ENCODE data around the gene ADAM19. TPM values are rescaled to one million over a fixed set of nuclear protein-coding genes. Genes with fewer than 3 reads are reported as not detected.

Gene ADAM19
- total RNA-seq, 1 donor from 2014 or later: 14.1 TPM

DNA sequence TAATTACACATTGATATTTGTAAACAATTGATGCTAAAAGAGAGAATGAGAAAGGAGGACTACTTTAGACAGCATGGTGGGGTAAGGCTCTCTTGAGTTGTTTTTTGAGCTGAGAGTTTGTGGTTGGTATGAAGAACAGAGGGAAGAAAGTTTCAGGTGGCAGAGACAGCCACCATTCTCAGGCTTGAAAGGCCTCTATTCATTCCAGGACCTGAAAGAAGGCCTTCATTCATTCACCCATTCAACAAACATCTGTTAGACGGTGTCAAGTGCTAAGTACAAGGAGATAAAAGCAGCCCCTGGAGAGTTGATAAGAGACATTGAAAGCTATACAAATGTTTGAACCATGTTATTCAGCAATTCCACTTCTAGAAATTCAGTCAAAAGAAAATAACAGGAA is 21.7 kb upstream of the ADAM19 start:
- Histone ChIP-seq H3K27me3 (ENCODE audit: control insufficient read depth in 3 of 3, insufficient read depth in 3 of 3, low read length in 3 of 3) (no peaks in the 10 kb centered on the region), H3K4me3 (ENCODE audit: low read length in 3 of 3) (no peak overlapping the region), H3K4me1 (ENCODE audit: control insufficient read depth in 3 of 3, insufficient read depth in 3 of 3, low read length in 3 of 3) (peaks cover 0 to 5% (median 2%) of the 10 kb centered on the region in 3 donors), H3K9ac (ENCODE audit: low read depth in 1 of 3, low read length in 3 of 3) (no peak overlapping the region), H3K36me3 (ENCODE audit: control insufficient read depth in 3 of 3, insufficient read depth in 3 of 3, low read length in 3 of 3) (no peaks in the 10 kb centered on the region), H3K27ac (ENCODE audit: low read depth, low read length) (no peak overlapping the region), H3K9me3 (ENCODE audit: control insufficient read depth in 3 of 3, low read length in 3 of 3) (no peaks in the 10 kb centered on the region)

- no peaks in the 10 kb centered on the region for H3K27me3 ChIP-seq (ENCODE audit: control insufficient read depth in 3 of 3, insufficient read depth in 3 of 3, low read length in 3 of 3)
Observed at GRCh38 chr5:157596487-157596886, 20.9 kb upstream of the ADAM19 start.

DNA sequence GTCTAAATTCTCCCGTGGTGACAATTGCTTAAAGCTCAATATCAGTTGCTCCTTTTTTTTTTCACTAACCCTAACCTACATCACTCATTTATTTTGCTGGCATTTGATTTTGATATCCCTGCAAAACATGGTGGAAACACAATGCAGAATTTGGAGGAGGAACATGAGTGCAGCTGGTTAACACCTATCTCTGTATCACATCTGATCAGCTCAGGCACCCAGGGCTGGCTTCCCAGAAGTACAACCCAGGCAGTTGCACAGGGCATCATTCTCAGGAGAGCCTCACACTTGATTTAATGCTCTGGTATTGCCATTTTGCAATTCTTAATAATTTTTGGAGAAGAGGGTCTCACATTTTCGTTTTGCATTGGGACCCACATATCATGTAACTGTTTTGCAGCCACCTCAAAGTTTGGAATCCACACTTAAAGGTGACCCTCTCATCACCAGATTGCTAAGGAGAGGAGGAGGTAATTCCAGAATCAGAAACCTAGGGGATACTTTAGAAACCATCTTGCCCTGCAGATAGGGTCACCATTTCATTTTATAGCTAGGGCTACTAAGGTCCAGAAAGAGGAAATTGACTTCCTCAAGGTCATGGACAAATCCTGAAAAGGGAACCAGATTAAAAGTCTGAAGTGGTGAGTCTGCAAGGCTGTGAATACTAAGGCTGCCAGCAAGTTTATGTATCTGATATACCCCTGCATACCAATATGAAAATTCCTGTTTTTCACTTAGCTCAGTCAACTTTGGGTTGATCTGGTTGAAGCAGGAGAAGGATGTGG is 19.3 kb upstream of the ADAM19 start:
- Histone ChIP-seq H3K36me3 (ENCODE audit: control insufficient read depth in 3 of 3, insufficient read depth in 3 of 3, low read length in 3 of 3) (no peaks in the 10 kb centered on the region), H3K4me1 (ENCODE audit: control insufficient read depth in 3 of 3, insufficient read depth in 3 of 3, low read length in 3 of 3) (peaks cover 0 to 5% (median 2%) of the 10 kb centered on the region in 3 donors), H3K9ac (ENCODE audit: low read depth in 1 of 3, low read length in 3 of 3) (no peak overlapping the region), H3K4me3 (ENCODE audit: low read length in 3 of 3) (no peak overlapping the region), H3K27me3 (ENCODE audit: control insufficient read depth in 3 of 3, insufficient read depth in 3 of 3, low read length in 3 of 3) (no peaks in the 10 kb centered on the region), H3K9me3 (ENCODE audit: control insufficient read depth in 3 of 3, low read length in 3 of 3) (no peaks in the 10 kb centered on the region), H3K27ac (ENCODE audit: low read depth, low read length) (no peak overlapping the region)

More at GRCh38 chr5:157596487-157596886, 20.9 kb upstream of the ADAM19 start:
- Histone ChIP-seq H3K4me3 (ENCODE audit: low read length in 3 of 3) (no peak overlapping the region), H3K9ac (ENCODE audit: low read depth in 1 of 3, low read length in 3 of 3) (no peak overlapping the region), H3K27ac (ENCODE audit: low read depth, low read length) (no peak overlapping the region), H3K36me3 (ENCODE audit: control insufficient read depth in 3 of 3, insufficient read depth in 3 of 3, low read length in 3 of 3) (no peaks in the 10 kb centered on the region), H3K4me1 (ENCODE audit: control insufficient read depth in 3 of 3, insufficient read depth in 3 of 3, low read length in 3 of 3) (peaks cover 0 to 5% (median 2%) of the 10 kb centered on the region in 3 donors), H3K9me3 (ENCODE audit: control insufficient read depth in 3 of 3, low read length in 3 of 3) (no peaks in the 10 kb centered on the region)

- Histone ChIP-seq H3K9ac (ENCODE audit: low read depth in 1 of 3, low read length in 3 of 3) (no peak overlapping the region), H3K36me3 (ENCODE audit: control insufficient read depth in 3 of 3, insufficient read depth in 3 of 3, low read length in 3 of 3) (no peaks in the 10 kb centered on the region), H3K27ac (ENCODE audit: low read depth, low read length) (no peak overlapping the region), H3K9me3 (ENCODE audit: control insufficient read depth in 3 of 3, low read length in 3 of 3) (no peaks in the 10 kb centered on the region), H3K4me1 (ENCODE audit: control insufficient read depth in 3 of 3, insufficient read depth in 3 of 3, low read length in 3 of 3) (peaks cover 0 to 5% (median 2%) of the 10 kb centered on the region in 3 donors), H3K4me3 (ENCODE audit: low read length in 3 of 3) (no peak overlapping the region), H3K27me3 (ENCODE audit: control insufficient read depth in 3 of 3, insufficient read depth in 3 of 3, low read length in 3 of 3) (no peaks in the 10 kb centered on the region)
Observed at GRCh38 chr5:157594257-157594656, 18.7 kb upstream of the ADAM19 start.

DNA sequence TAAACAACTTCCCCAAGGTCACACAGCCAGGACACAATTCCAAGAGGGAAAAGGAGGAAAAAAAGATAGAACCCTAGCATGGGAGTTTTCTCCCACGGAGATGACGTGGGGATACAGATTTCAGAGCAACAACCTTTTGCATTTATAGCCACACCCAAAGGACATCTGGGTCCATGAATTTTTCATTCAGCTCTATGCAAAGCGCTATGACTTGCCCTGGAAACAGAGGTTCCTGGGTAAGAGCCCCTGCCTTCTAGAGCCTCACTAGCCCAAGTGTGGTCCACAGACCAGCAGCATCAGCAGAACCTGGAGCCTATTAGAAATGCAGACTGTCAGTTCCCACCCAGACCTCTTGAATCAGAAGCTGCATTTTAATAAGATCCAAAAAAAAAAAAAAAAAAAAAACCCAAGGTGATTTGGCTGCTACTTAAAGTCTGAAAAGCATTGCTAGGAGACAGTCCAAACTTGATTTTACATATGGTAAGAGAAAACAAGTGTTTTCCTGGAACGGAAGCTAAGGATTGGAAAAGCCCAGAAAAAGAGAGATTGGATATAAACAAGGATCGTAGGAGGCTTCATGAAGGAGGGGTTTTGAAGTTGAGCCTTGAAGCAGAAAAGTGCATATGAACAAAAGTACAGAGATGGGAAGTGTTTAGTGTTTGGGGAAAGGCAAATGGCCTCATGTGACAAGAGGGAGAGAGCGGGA is 17.6 kb upstream of the ADAM19 start:
- H3K9ac ChIP-seq (ENCODE audit: low read depth in 1 of 3, low read length in 3 of 3): no peak overlapping the region

GRCh38 chr5:157592594-157592993 is 17.0 kb upstream of the ADAM19 start:
- peaks cover 0 to 5% (median 2%) of the 10 kb centered on the region in 3 donors for H3K4me1 ChIP-seq (ENCODE audit: control insufficient read depth in 3 of 3, insufficient read depth in 3 of 3, low read length in 3 of 3)
- no peaks in the 10 kb centered on the region for H3K27me3 ChIP-seq (ENCODE audit: control insufficient read depth in 3 of 3, insufficient read depth in 3 of 3, low read length in 3 of 3)
- no peak overlapping the region for H3K4me3 ChIP-seq (ENCODE audit: low read length in 3 of 3)
- no peaks in the 10 kb centered on the region for H3K9me3 ChIP-seq (ENCODE audit: control insufficient read depth in 3 of 3, low read length in 3 of 3)
- H3K9ac ChIP-seq (ENCODE audit: low read depth in 1 of 3, low read length in 3 of 3): no peak overlapping the region
- no peaks in the 10 kb centered on the region for H3K36me3 ChIP-seq (ENCODE audit: control insufficient read depth in 3 of 3, insufficient read depth in 3 of 3, low read length in 3 of 3)
- H3K27ac ChIP-seq (ENCODE audit: low read depth, low read length): no peak overlapping the region

More for the DNA sequence above, 17.6 kb upstream of the ADAM19 start:
- Histone ChIP-seq H3K27ac (ENCODE audit: low read depth, low read length) (no peak overlapping the region), H3K4me1 (ENCODE audit: control insufficient read depth in 3 of 3, insufficient read depth in 3 of 3, low read length in 3 of 3) (peaks cover 0 to 5% (median 2%) of the 10 kb centered on the region in 3 donors), H3K36me3 (ENCODE audit: control insufficient read depth in 3 of 3, insufficient read depth in 3 of 3, low read length in 3 of 3) (no peaks in the 10 kb centered on the region), H3K4me3 (ENCODE audit: low read length in 3 of 3) (no peak overlapping the region), H3K27me3 (ENCODE audit: control insufficient read depth in 3 of 3, insufficient read depth in 3 of 3, low read length in 3 of 3) (no peaks in the 10 kb centered on the region), H3K9me3 (ENCODE audit: control insufficient read depth in 3 of 3, low read length in 3 of 3) (no peaks in the 10 kb centered on the region)

GRCh38 chr5:157590478-157590877 is 14.9 kb upstream of the ADAM19 start:
- no peaks in the 10 kb centered on the region for H3K36me3 ChIP-seq (ENCODE audit: control insufficient read depth in 3 of 3, insufficient read depth in 3 of 3, low read length in 3 of 3)
- H3K4me1 ChIP-seq (ENCODE audit: control insufficient read depth in 3 of 3, insufficient read depth in 3 of 3, low read length in 3 of 3): peaks cover 0 to 5% (median 2%) of the 10 kb centered on the region in 3 donors
- H3K27ac ChIP-seq (ENCODE audit: low read depth, low read length): no peak overlapping the region
- no peak overlapping the region for H3K9ac ChIP-seq (ENCODE audit: low read depth in 1 of 3, low read length in 3 of 3)
- H3K4me3 ChIP-seq (ENCODE audit: low read length in 3 of 3): no peak overlapping the region
- H3K27me3 ChIP-seq (ENCODE audit: control insufficient read depth in 3 of 3, insufficient read depth in 3 of 3, low read length in 3 of 3): no peaks in the 10 kb centered on the region
- no peaks in the 10 kb centered on the region for H3K9me3 ChIP-seq (ENCODE audit: control insufficient read depth in 3 of 3, low read length in 3 of 3)

DNA sequence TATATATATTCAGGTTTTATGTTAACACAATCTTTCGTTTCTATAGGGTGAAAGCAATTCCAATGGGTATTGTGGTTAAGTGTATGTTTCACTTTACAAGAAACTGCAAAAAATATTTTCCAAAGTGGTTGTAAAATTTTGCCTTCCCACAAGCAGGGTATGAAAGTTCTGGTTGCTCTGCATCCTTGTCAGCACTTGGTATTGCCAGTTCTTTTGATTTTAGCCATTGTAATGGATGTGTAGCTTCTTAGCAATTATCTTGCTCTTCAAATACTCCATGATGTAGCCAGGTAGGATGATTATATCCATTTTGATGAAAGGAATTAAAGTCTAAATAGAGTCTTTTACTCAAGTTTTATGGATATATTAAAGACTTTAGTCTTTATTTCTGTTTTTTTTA is 9.1 kb upstream of the ADAM19 start:
- H3K36me3 ChIP-seq (ENCODE audit: control insufficient read depth in 3 of 3, insufficient read depth in 3 of 3, low read length in 3 of 3): no peaks in the 10 kb centered on the region
- H3K9me3 ChIP-seq (ENCODE audit: control insufficient read depth in 3 of 3, low read length in 3 of 3): no peaks in the 10 kb centered on the region
- no peaks in the 10 kb centered on the region for H3K27me3 ChIP-seq (ENCODE audit: control insufficient read depth in 3 of 3, insufficient read depth in 3 of 3, low read length in 3 of 3)
- H3K9ac ChIP-seq (ENCODE audit: low read depth in 1 of 3, low read length in 3 of 3): no peak overlapping the region
- H3K4me1 ChIP-seq (ENCODE audit: control insufficient read depth in 3 of 3, insufficient read depth in 3 of 3, low read length in 3 of 3): no peaks in the 10 kb centered on the region
- H3K27ac ChIP-seq (ENCODE audit: low read depth, low read length): no peak overlapping the region
- no peak overlapping the region for H3K4me3 ChIP-seq (ENCODE audit: low read length in 3 of 3)

GRCh38 chr5:157582731-157583620 is 7.4 kb upstream of the ADAM19 start:
- Histone ChIP-seq H3K36me3 (ENCODE audit: control insufficient read depth in 3 of 3, insufficient read depth in 3 of 3, low read length in 3 of 3) (no peaks in the 10 kb centered on the region), H3K9ac (ENCODE audit: low read depth in 1 of 3, low read length in 3 of 3) (no peak overlapping the region), H3K9me3 (ENCODE audit: control insufficient read depth in 3 of 3, low read length in 3 of 3) (no peaks in the 10 kb centered on the region), H3K4me1 (ENCODE audit: control insufficient read depth in 3 of 3, insufficient read depth in 3 of 3, low read length in 3 of 3) (no peaks in the 10 kb centered on the region), H3K4me3 (ENCODE audit: low read length in 3 of 3) (no peak overlapping the region), H3K27ac (ENCODE audit: low read depth, low read length) (no peak overlapping the region), H3K27me3 (ENCODE audit: control insufficient read depth in 3 of 3, insufficient read depth in 3 of 3, low read length in 3 of 3) (no peaks in the 10 kb centered on the region)
